Stimulated activated CD4-positive, alpha-beta T cell treated with anti-CD3 and anti-CD28 coated beads, TNF-alpha, amount 100 ng/mL, for 4 hours (primary cell): ENCODE data around the gene EPAS1.

Source experiments
- DNase-seq, 3 experiments: peaks; one replicate each; pipeline ENCODE4 v3.0.0-alpha.2; 2020; ENCODE audit warnings: low read depth in 3 of 3

EPAS1 gene

DNA sequence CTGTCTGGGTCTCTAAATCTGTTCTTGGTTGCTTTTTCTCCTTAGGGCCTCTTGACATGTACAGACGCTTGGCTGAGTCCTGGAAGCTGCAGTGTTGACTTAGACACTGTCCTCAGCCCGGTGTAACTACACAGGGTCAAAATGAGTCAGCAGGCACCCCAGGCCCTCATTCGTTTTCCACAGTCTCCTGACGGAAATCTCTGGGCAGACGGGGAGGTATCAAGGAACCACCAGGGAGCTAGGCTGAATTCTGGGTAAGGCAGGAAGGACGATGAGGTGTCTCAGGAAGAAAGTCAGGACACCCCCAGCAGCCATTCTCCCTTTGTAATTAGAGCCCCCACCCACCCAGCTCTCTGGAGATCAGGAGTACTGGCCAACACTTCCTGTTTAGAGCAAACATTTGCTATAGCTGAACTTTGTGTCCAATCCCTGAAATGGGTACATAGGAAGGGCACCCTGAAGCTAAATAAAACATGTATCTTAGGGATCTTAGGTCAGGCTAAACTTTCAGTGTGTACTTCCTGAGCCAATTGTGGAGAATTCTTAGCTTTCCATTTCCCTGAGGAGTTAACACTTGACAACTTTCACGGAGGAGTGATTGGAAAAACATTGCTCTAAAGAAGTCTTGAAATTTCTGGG lies 23.9 kb upstream of the EPAS1 start:
- DNase-seq = no peak

DNA sequence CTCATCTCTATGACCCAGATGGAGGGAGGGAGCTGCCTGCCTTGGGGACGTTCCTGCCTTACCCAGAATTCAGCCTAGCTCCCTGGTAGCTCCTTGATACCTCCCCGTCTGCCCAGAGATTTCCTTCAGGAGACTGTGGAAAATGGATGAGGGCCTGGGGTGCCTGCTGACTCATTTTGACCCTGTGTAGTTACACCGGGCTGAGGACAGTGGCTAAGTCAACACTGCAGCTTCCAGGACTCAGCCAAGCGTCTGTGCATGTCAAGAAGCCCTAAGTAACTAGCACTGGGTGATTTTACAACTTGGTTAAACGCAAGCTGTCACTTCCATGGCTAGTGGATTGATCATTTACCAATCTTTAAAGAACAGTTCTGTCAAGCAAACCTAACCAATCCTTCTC lies 23.3 kb upstream of the EPAS1 start:
- no peak for DNase-seq

- DNase-seq = no peak
Measured at GRCh38 chr2:46274586-46274985, 22.6 kb upstream of the EPAS1 start.

- DNase-seq = no peak
Measured at GRCh38 chr2:46275995-46276394, 21.2 kb upstream of the EPAS1 start.

DNA sequence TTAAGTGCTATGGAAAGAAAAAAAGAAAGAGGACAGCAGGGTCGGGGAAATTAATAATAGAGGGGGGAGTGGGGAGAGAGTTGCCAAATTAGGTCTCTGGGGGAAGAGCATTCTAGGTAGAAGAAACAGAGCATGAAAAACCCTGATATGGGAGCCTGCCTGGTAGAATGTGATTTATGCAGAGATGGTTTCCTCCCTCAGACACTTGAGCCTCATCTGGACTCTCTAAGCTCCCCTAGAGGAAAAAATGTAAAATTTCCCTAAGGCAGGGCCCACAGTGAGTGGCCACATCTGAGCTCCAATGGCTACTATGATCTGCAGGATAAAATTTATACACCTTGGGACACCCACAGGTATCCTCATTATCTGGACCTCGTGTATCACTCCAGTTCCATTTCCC lies 20.6 kb upstream of the EPAS1 start:
- no peak for DNase-seq

DNA sequence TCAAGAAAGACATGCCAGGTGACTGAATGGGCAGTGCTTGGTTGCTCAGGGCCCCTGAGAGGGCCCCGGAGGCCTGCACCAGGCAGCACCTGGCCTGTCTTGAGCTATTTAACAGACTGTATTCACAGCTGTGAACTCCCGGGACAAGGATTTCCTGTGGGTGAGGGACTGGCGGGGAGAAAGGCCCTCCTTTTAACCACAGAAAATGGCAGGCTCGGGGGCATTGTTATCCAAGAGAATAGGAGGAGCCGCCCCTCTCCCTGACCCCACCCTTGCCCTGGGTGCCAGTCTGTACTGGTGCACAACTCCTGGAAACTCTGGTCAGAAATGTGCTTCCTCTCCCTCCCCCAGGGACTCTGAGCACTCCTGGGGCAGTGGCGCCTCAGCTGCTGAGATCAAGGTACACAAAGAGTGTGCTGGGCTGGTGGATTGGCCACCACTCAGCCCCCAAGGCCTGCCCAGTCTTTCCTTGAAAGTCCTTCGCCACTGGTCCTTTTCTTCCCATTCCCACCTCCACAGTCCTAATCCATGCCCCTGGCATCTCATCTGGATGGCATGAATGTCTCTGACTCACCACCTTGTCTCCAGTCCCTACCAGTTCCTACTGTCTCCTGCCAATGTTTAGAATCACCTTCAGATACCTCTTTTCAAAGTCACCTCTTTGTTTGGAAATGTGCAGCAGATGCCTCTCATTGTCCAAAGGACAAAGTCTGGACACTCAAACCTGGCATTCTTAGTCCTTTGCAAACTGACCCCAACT lies 19.6 kb upstream of the EPAS1 start:
- DNase-seq = no peak

DNA sequence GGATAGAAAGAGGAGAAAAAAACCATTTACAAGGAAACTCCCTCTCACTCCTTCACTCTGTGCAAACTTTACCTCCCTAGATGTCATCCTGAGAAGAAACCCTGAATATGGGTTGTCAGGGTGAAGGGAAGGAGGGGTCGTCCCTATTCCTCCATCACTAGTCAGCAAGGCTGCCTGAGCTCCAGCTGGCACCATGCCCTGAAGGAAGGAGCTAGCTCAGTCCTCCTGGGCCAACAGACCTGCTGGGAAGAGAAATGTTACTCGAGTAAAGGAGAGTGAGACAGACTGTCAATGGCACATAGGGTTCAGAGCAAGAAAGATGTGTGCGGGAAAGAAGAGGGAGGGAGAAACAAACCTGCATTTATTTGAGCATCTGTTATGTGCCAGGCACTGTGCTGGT lies 18.3 kb upstream of the EPAS1 start:
- DNase-seq = no peak

- DNase-seq = no peak
Measured at GRCh38 chr2:46281939-46282338, 15.3 kb upstream of the EPAS1 start.

DNA sequence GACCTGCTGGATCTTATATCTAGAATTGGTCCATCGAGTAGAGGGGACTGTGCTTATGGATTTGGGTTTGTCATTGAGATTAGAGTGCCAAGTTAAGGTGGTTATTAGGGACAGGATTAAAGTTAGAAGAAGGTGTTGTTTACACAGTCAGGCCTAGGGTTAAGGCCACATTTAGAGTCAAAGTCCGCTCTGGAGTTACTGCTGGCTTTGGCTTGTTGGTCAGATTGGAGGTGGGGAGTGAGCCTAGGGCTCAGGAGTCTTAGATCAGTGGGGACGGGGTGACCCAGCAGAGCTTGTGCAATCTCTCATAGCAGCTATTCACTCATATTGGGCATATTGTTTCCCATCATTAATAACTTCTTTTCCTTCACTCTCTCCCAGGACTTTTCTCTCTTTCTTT lies 13.5 kb upstream of the EPAS1 start:
- DNase-seq = no peak

DNA sequence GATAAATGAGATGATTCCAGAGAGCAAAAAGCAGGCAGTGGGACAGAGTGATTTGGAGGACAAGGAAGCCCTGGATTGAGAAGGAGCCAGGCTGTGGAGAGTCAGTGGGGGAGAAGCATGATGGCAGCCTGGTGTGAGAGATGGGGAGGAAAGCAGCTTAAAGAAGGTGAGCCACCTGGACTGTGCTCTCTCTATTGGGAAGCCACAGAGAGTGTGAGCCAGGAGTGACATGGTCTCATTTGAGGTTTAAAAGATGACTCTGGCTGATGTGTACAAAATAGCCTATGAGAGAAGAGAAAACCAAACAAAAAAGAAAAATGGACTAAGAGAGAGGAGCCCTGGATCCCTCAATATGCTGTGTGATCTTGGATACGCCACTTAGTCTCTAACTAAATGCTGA lies 12.9 kb upstream of the EPAS1 start:
- DNase-seq = no peak

GRCh38 chr2:46284796-46285195 lies 12.4 kb upstream of the EPAS1 start:
- no peak for DNase-seq

- no peak for DNase-seq
Measured at GRCh38 chr2:46286715-46287114, 10.5 kb upstream of the EPAS1 start.

DNA sequence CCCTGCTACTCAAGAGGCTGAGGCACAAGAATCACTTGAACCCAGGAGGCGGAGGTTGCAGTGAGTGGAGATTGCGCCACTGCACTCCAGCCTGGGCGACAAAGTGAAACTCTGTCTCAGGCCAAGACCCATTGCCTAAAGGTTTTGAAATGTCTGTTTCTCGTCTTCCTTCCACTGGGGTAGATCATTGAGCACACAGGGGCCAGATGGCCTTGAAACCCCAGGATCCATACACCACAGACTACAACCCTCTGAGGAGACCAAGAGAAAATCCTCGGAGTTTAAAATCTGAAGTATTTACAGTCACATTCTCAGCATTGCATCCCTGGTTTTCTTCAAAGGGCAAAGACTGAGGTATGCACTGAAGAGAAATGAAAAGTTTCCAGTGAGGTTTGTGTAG lies 7.1 kb upstream of the EPAS1 start:
- DNase-seq = no peak

GRCh38 chr2:46293466-46293865 lies 3.7 kb upstream of the EPAS1 start:
- no peak for DNase-seq

DNA sequence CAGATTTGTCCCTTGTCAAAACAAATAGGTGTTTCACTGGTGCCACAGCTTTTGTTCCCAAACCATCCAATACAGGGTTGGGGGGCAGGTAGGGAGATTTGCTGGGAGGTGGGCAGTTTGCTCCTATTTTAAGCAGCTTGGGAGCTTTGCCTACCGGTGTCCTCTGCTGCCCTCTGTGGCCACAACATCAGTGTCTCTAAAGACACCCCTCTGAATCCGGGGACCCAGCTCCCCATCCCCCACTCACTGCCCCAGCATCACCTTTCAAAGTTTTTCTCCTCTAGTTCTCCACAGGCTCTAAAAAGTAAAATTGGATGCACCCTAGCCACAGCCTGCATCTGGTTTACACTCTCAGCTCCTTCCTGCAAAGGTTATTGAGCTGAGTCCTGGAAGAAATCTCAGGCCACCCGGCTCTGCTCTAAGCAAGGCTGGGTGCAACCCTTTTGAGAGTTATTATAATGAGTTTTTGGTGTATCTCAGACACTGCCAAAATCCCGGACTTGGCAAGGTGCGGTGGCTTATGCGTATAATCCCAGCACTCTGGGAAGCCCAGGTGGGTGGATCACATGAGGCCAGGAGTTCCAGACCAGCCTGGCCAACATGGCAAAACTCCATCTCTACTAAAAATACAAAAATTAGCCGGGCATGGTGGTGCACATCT lies 2.9 kb upstream of the EPAS1 start:
- no peak for DNase-seq

DNA sequence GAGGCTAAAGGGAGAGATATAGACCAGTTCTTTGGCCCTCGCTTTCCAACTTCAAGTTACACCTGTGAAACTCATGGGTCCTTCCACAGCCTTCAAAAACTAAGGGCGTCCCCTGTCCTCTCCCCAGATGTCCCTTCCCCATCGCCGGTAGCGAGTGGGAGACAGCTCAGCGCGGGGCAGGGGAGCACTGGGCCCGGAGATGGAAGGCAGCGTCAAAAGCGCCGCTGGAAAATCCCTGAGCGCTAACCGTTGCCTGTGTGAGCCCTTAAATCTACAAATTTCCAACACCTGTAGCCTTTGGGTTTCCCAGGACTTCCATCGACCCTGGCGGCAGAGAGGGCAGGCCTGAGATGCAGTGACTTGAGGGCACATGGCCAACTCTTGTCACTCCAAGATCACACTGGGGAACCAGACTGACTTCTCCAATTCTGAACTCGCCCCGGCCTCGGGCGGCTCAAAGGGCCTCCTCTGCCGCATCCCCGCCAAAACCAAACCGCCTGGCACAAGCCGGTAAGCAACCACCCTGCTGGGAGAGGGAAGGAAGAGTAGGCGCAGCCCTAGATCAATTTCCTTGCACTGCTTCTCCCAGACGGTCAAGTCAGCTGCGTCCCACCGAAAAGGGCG lies 879 bp upstream of the EPAS1 start:
- DNase-seq = no peak

GRCh38 chr2:46297546-46298271 lies 502 bp downstream of the EPAS1 start:
- peak; percentile 47 to 72 (median 65) for DNase-seq

DNA sequence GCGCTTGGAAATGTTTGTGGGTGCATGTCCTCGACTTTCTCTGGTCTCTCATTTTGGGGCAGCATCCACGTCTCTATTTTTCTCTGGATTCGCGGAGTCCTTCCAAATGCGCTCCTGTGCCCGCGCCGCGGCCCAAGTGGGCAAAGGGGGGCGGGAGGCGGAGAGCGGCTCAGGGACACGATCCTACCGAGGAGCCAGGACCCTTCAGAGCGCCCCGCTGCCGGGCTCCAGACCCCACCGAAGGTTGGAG lies 990 bp downstream of the EPAS1 start:
- DNase-seq = no peak

DNA sequence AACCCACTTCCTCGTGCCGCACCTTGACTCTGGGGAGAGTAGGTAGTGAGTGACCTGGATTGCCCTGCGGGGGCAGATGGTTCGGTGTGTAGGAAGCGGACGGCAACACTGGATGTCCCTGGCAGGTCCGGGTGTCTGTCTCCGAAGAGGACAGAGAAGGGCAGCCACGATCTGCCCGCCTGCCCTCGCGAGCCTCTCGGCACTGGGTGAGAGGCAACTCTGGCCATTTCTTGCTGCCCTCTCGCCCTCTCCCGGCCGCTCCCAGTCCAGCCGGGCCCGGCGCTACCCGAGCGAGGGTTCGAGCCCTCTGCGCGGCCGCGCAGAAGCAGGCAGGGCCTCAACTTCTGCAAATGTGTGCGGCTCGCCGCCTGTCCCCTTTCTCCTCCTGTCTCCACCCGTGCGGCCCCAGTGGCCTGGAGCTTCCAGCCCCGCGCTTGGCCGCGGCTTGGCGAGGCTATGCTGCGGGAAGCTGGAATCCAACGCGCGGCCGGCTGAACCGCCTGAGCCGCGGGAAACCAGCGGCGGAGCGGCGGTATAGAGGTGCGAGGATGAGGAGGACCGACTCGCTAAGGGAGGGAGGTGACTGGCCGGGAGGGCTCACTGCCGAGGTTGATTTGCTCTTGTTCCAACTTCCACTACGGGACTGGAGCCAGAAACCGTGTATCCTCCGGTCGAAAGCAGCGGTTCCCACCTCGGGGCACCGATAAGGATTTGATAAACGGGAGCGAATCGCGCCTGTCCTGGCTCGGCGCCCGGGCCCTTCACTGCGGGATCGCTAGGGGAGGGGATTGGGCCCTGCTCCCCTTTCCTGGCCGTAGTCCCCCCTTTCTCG lies 1.5 kb downstream of the EPAS1 start:
- peak in 1 of 3 experiments; percentile 16 for DNase-seq

- DNase-seq = no peak
Measured at GRCh38 chr2:46299365-46300263, 2.4 kb downstream of the EPAS1 start.
